ENCODE measurements around the gene ZNF205.
A peak's percentile ranks its signal among the peaks of the same experiment; 100 is the strongest.

Gene ZNF205

DNA sequence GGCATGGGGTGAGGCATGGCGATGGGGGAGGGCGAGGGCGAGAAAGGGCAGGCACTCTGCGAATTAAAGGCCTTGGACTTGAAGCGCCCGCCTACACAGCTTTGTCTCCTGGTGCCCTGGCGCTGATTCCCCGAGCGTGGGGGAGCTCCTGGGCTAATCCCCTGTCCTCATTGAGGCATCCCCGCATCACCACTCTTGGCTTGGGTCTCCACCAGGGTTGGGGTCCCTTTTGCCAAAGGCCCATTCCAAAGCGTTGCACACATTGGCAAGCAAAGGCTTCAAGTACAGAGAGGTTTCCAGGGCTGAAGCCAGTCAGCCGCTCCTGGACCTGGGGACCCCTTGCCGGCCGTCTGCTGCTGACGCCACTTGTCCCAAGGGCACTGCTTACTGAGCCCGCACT, 8.0 kb downstream of the ZNF205 start:
- no peaks in the 10 kb centered on the region for H3K9me3 ChIP-seq (ENCODE audit: control insufficient read depth, insufficient read depth, low read depth, low read length)
- TF ChIP-seq ZNF530 (tag by site-specific recombination; IDR thresholded peaks at IDR 0.05; ENCODE audit: low read depth) (no peak), RBAK (tag by site-specific recombination; IDR thresholded peaks at IDR 0.05) (no peak), GLI2 (tag by site-specific recombination; IDR thresholded peaks at IDR 0.05; ENCODE audit: borderline replicate concordance, low read depth) (no peak), ZNF670 (tag by site-specific recombination; IDR thresholded peaks at IDR 0.05; ENCODE audit: low read depth) (no peak)
- TF ChIP-seq, protein P1, sequence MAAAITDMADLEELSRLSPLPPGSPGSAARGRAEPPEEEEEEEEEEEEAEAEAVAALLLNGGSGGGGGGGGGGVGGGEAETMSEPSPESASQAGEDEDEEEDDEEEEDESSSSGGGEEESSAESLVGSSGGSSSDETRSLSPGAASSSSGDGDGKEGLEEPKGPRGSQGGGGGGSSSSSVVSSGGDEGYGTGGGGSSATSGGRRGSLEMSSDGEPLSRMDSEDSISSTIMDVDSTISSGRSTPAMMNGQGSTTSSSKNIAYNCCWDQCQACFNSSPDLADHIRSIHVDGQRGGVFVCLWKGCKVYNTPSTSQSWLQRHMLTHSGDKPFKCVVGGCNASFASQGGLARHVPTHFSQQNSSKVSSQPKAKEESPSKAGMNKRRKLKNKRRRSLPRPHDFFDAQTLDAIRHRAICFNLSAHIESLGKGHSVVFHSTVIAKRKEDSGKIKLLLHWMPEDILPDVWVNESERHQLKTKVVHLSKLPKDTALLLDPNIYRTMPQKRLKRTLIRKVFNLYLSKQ (tag by site-specific recombination; IDR thresholded peaks at IDR 0.05; ENCODE audit: borderline replicate concordance): no peak
- peaks cover 0 to 49% of the 10 kb centered on the region in 2 experiments; a peak in 2 of 3 replicates for H3K36me3 ChIP-seq (ENCODE audit: control insufficient read depth in 2 of 2, insufficient read depth in 1 of 2, low read length in 2 of 2)
- POLR2A ChIA-PET: interaction anchor here (1.4 to 2.2 kb wide), 2 partner anchors 9 to 14 kb away, joined by 3 to 6 read pairs; partner anchors contain the start of gene ZNF213
- no peaks in the 10 kb centered on the region; the same call in 1 of the 2 replicates for H3K4me1 ChIP-seq (ENCODE audit: control insufficient read depth, insufficient read depth, low read length)
- CTCF ChIA-PET: interaction anchor here (1.8 kb wide), 1 partner anchor 9 kb away, joined by 9 read pairs; no protein-coding TSS in a partner anchor
- H3K27ac ChIP-seq (ENCODE audit: extremely low read depth, low read depth, low read length): no peak overlapping the region
- no peak overlapping the region for H3K4me3 ChIP-seq (ENCODE audit: low read depth, low read length)

DNA sequence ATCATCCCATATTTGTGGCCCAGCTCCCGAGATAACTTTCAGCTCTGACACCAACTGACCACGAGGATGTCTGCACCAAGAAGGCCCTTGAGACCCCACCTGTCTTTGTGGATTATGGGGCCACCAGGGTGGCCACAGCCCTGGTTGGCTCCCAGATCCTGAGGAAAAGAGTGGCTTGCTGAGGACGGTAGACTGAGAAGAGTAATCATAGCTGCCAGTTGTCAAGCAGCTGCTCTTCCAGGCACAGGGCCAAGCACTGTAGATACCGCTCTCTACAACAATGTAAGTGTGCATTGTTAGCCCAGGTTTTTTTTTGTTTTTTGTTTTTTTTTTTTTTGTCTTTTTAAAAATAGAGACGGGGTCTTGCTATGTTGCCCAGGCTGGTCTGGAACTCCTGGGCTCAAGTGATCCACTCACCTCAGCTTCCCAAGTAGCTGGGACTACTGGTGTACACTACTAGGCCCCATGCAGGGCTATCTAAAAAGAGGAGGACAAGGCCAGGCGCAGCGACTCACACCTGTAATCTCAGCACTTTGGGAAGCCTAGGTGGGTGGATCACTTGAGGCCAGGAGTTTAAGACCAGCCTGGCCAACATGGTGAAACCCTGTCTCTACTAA, 9.6 kb downstream of the ZNF205 start:
- ChIA-PET CTCF (interaction anchor here (0.6 to 2.0 kb wide), 4 partner anchors 11 to 62 kb away, joined by 3 to 8 read pairs (median 6); no protein-coding TSS in a partner anchor), POLR2A (interaction anchor here (0.5 to 2.2 kb wide), 5 partner anchors 8 to 62 kb away, joined by 3 to 8 read pairs (median 6); partner anchors contain the start of gene ZNF213)
- H3K4me1 ChIP-seq (ENCODE audit: control insufficient read depth, insufficient read depth, low read length): no peaks in the 10 kb centered on the region; the same call in 1 of the 2 replicates
- peak; percentile 64 for TF ChIP-seq ZNF121 (tag by site-specific recombination; IDR thresholded peaks at IDR 0.05)
- TF ChIP-seq ZNF521 (tag by site-specific recombination; IDR thresholded peaks at IDR 0.05): no peak
- peaks cover under 1 to 49% of the 10 kb centered on the region in 2 experiments; a peak in 2 of 3 replicates for H3K36me3 ChIP-seq (ENCODE audit: control insufficient read depth in 2 of 2, insufficient read depth in 1 of 2, low read length in 2 of 2)
- H3K4me3 ChIP-seq (ENCODE audit: low read depth, low read length): no peak overlapping the region
- H3K27ac ChIP-seq (ENCODE audit: extremely low read depth, low read depth, low read length): no peak overlapping the region
- no peaks in the 10 kb centered on the region for H3K9me3 ChIP-seq (ENCODE audit: control insufficient read depth, insufficient read depth, low read depth, low read length)

- Histone ChIP-seq H3K27ac (ENCODE audit: extremely low read depth, low read depth, low read length) (no peak overlapping the region), H3K4me1 (ENCODE audit: control insufficient read depth, insufficient read depth, low read length) (no peaks in the 10 kb centered on the region; the same call in 1 of the 2 replicates), H3K9me3 (ENCODE audit: control insufficient read depth, insufficient read depth, low read depth, low read length) (no peaks in the 10 kb centered on the region), H3K4me3 (ENCODE audit: low read depth, low read length) (no peak overlapping the region), H3K36me3 (ENCODE audit: control insufficient read depth in 2 of 2, insufficient read depth in 1 of 2, low read length in 2 of 2) (peaks cover 7 to 52% of the 10 kb centered on the region in 2 experiments; a peak in 2 of 3 replicates)
- CTCF ChIA-PET: interaction anchor here (1.1 to 2.0 kb wide), 3 partner anchors 22 to 64 kb away, joined by 4 to 8 read pairs (median 7); no protein-coding TSS in a partner anchor
- POLR2A ChIA-PET: interaction anchor here (0.6 to 1.7 kb wide), 7 partner anchors 8 to 92 kb away, joined by 3 to 8 read pairs (median 5); partner anchors contain the start of gene ZNF213
- TF ChIP-seq ZBTB1 (tag by site-specific recombination; IDR thresholded peaks at IDR 0.05) (no peak), ZNF521 (tag by site-specific recombination; IDR thresholded peaks at IDR 0.05) (no peak), SALL2 (tag by site-specific recombination; IDR thresholded peaks at IDR 0.05; ENCODE audit: borderline replicate concordance) (no peak), ZNF121 (tag by site-specific recombination; IDR thresholded peaks at IDR 0.05) (peak; percentile 98), PRDM1 (tag by site-specific recombination; IDR thresholded peaks at IDR 0.05) (no peak)
- TF ChIP-seq, protein P2, sequence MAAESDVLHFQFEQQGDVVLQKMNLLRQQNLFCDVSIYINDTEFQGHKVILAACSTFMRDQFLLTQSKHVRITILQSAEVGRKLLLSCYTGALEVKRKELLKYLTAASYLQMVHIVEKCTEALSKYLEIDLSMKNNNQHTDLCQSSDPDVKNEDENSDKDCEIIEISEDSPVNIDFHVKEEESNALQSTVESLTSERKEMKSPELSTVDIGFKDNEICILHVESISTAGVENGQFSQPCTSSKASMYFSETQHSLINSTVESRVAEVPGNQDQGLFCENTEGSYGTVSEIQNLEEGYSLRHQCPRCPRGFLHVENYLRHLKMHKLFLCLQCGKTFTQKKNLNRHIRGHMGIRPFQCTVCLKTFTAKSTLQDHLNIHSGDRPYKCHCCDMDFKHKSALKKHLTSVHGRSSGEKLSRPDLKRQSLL (tag by site-specific recombination; IDR thresholded peaks at IDR 0.05): no peak
- TF ChIP-seq, protein P3, sequence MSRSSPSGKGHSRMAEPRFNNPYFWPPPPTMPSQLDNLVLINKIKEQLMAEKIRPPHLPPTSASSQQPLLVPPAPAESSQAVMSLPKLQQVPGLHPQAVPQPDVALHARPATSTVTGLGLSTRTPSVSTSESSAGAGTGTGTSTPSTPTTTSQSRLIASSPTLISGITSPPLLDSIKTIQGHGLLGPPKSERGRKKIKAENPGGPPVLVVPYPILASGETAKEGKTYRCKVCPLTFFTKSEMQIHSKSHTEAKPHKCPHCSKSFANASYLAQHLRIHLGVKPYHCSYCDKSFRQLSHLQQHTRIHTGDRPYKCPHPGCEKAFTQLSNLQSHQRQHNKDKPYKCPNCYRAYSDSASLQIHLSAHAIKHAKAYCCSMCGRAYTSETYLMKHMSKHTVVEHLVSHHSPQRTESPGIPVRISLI (tag by site-specific recombination; IDR thresholded peaks at IDR 0.05): peak; percentile 82
Observed at GRCh38 chr16:3122926-3123570, 10.7 kb downstream of the ZNF205 start.
